GM18505 (cell line): ENCODE data around the gene CFDP1.
A peak's percentile ranks its signal among the peaks of the same experiment; 100 is the strongest.

Experiments
- ATAC-seq: cut with Tn5 transposase; IDR thresholded peaks from one replicate; pipeline ENCODE4 v1.9.1; 2021; ENCODE audit not compliant: unreplicated experiment
- POLR2A ChIP-seq: IDR thresholded peaks from 4 replicates; pipeline ENCODE4 v1.6.1; 2011; ENCODE audit warnings: borderline replicate concordance; ENCODE audit not compliant: insufficient read depth, insufficient read length; ENCODE audit errors: extremely low read depth

Gene CFDP1

GRCh38 chr16:75306099-75306762 lies 127.1 kb downstream of the CFDP1 start:
- no peak for ATAC-seq

GRCh38 chr16:75305364-75306098 lies 127.8 kb downstream of the CFDP1 start:
- TF ChIP-seq POLR2A, result no peak
- peak; percentile 82 for ATAC-seq

More at GRCh38 chr16:75306099-75306762, 127.1 kb downstream of the CFDP1 start:
- no peak for TF ChIP-seq POLR2A

GRCh38 chr16:75304521-75305363 lies 128.6 kb downstream of the CFDP1 start:
- no peak for ATAC-seq
- no peak for TF ChIP-seq POLR2A

- ATAC-seq, result no peak
- no peak for TF ChIP-seq POLR2A
Observed at GRCh38 chr16:75301804-75302203, 131.5 kb downstream of the CFDP1 start.

GRCh38 chr16:75298267-75298666 lies 135.0 kb downstream of the CFDP1 start:
- no peak for ATAC-seq
- TF ChIP-seq POLR2A, result no peak

- TF ChIP-seq POLR2A, result no peak
Observed at GRCh38 chr16:75296606-75297005, 136.7 kb downstream of the CFDP1 start.

GRCh38 chr16:75294773-75295459 lies 138.4 kb downstream of the CFDP1 start:
- no peak for TF ChIP-seq POLR2A
- ATAC-seq, result no peak

More at GRCh38 chr16:75296606-75297005, 136.7 kb downstream of the CFDP1 start:
- ATAC-seq, result no peak

GRCh38 chr16:75293772-75294171 lies 139.5 kb downstream of the CFDP1 start:
- TF ChIP-seq POLR2A, result no peak
- ATAC-seq, result no peak

- no peak for ATAC-seq
- TF ChIP-seq POLR2A, result no peak
Observed at GRCh38 chr16:75293173-75293572, 140.1 kb downstream of the CFDP1 start.

GRCh38 chr16:75292691-75293090 lies 140.6 kb downstream of the CFDP1 start:
- TF ChIP-seq POLR2A, result no peak
- no peak for ATAC-seq

GRCh38 chr16:75289189-75289588 lies 144.1 kb downstream of the CFDP1 start:
- no peak for TF ChIP-seq POLR2A
- no peak for ATAC-seq

GRCh38 chr16:75288596-75289120 lies 144.6 kb downstream of the CFDP1 start:
- TF ChIP-seq POLR2A, result no peak
- ATAC-seq, result peak; percentile 71
